Stimulated activated CD8-positive, alpha-beta memory T cell treated with anti-CD3 and anti-CD28 coated beads, Interleukin-15, amount 100 ng/mL, for 24 hours (primary cell): ENCODE results near the gene DNAJC30.

Experiments used
- DNase-seq: peaks from one replicate; pipeline ENCODE4 v3.0.0-alpha.2; 2020; ENCODE audit warnings: low read depth

DNAJC30 gene

DNA sequence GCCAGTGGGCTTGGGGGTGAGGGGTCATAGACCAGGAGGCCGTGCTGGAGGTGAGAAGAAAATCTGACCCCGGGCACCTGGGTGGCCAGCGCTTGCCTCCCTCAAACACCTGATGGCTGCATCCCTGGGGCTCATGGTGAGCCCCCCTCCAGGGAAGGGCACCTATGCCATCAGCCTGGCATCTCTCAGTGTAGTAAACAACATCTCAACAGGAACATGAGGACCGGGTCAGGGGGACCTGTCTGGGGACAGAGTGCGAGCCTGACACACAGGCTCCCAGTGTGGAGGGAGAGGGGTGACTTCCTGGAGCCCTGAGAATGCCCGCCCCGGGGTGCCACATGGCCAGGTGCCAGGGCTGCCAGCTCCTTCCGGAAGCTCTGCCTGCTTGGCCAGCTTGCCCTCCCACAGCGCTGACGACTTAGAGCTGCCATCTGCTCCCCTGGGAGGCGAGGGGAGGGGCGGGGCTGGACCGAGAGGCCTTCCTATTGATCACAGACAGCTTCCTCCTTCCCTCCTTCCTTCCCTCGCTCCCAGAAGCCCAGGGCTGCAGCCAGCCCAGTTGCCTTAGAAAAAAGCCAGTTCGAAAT lies 23.9 kb upstream of the DNAJC30 start:
- DNase-seq: no peak

DNA sequence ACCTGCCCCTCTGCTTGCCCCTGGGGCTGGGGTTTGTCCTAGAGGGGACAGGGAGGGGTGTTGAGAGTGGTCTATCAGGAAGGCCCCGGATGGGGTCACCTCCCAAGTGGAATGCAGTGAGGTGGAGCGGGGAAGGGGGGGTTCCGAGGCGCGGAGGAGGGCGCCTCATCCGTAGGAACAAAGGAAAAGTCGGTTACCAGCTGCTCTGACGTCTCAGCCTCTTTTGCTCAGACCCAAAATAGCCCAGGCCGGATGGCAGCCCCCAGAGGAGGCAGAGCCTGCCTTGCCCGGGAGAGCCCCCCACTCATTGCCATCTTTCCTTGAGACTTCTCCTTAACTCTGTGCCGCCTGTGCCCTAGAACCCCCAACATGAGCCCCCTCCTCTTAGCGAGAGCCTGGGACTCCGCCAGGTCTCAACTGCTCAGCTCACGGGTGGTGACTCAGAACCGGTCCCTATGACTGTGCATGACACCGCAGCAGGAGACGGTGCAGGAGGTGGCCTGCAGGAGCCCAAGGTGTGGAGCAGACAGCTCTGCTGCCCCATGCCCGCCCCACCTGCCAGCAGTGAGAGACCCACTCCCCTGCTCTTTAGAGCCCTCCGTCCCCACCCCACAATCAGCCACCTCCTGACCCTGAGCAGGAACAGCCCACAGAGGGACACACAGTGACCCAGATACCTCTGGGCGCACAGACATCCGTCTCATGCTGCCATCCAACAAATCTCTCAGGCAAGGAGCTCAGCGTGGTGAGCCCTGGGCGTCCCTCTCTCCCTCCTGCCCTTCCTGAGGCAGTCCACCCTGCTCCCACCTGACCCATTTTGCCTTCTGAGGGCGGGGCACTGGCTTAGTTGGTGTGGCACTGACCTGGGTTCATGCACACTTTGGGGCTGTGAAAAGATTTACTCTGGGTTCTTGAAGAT lies 23.1 kb upstream of the DNAJC30 start:
- no peak for DNase-seq

DNA sequence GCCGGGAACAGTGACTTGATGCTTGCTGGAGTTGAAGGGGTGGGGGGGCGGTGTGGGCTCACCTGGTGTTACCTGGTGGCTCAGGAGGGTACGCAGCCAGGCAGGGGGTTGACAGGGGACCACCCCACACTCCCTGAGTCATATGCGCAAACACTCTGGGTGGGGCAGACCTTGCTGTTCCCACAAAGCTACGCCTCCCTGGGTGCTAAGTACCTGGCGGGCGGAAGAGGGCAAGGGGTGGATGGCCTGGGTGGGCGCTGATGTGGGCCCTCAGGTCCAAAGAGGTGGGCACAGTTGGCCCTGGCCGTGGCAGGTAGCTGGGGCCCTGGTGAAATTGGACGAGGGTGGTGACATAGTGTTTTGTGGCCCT lies 22.3 kb upstream of the DNAJC30 start:
- DNase-seq: no peak

DNA sequence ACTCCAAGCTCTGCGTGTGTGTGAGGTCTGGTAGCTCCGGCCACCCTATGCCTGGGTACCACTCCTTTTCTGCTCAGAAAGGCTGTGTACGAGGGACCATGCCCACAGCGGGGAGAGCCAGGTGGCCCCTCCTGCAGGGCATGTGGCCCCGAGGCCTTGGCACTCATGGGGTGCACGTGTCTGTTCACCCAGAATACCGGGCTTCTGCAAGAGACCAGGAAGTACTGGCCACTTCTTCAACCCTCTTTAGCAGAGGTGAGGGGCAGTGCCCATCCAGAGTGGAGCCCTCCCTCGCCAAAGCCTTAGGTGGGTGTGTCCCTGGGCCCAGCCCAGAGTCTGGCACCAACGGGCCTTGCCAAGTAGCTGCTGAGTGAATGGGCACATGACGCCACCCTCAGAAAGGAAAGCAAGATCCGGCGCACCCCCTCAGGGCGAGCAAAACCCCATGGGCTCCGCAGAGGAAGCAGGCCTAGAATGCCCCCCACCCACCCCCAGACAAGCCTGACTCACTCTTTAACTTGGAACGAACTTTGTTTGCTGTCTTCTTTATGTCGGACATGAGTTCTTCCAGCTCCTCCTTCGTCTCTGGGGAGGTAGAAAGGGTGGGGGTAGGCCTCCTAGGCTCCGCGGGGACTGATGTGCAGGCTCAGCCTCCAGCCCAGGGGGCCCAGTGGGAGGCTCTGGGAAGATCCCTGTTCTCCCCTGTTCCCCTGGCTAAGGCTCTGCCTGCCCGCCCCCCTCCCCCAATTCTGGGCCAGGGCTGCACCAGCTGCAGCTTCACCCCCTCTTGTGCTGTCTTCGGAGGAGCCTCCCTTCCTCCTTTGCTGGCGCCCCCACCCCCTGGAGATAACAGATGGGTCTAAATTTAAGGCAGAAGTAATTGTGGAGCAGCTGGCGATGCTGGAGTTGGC lies 21.6 kb upstream of the DNAJC30 start:
- no peak for DNase-seq

DNA sequence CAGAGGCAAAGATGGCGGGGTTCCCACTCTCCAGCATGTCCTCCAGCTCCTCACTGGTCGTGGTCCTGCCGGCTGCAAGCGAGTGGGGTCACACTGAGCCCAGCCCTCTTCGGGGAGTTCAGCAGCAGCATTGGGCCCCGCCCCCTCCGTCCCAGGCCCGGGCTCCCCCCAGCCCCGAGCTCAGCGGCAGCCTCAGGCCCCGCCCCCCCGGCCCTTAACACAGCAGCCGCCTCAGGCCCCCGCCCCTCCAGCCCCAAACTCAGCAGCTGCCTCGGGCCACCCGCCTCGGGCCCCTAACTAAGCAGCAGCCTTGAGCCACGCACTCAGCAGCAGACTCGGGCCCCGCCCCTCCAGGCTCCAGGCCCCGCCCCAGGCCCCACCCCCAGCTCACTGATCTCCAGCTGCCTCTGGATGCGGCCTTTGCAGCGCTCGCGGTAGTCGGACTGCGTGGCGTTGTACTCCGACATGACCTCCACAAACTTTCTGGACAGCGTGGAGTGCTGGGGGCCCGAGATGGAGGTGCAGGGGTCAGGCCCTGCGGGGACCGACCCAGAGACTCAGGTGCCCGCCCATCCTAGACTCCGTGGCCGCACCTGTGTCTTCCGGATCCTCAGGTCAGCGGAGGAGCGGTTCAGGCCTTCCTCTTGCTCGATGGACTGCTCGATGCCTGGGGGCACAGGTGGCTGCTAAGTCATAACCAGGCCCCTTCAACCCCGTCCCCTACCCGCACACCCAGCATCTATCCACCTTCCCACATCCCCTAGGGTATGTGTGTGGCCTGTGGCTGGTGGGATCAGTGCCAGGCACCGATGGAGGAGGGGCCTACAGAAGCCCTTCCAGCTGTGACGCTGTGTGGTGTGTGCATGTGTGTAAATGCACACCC lies 20.7 kb upstream of the DNAJC30 start:
- no peak for DNase-seq

DNA sequence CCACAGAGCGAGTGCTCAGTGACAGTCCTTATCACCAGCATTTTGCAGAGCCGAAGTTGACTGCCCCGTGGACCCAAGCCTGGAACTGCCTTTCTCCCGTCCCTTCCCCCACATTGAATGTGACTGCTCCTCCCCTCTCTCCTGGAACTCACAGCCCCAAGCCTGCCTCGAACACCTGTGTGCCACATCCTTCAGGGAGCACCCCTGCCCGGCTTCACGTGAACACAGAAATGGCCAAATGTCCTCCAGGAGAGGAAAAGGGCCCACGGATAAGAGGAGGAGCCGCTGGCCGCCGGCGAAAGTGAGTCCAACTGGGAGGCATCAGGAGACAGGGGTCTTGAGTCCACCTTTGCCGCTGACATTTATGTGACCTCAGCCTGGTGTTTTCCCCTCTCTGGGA lies 20.0 kb upstream of the DNAJC30 start:
- DNase-seq: no peak

DNA sequence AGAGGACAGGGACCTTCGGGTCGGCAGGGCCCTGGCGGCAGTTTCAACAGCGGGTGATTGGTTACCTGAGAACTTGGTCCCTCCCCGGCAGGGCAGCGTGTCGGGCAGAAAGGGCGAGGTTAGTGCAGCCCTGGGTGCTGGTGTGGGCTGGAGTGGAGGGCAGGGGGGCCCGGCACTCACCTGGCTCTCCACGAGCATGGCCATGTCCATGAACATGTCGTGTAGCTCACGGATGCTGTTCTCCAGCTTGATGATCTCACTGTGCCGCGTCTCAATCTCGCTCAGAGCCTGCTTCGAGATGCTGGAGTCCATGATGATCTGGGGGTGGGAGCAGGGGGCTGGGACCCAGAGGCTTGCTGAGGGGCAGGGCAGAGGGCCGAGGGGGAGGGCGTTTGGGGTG lies 19.4 kb upstream of the DNAJC30 start:
- no peak for DNase-seq

DNA sequence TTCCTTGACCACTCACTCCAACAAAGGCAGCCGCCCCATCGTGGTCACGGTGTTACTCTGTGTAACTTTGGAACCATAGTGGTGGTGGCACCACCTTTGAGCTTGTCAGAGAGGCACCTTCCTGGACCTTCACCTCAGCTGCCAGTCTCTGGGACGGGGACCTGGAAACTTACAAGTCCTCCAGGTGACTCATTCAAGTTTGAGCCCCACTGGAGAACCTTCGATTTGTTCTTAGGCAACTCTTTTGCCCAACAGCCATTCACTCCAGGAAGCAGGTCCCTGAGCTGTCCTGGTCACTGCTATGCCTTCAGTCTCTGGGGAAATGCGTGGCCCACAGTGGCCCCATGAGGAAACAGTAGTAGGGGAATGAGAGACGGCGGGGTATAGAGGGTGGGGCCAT lies 19.0 kb upstream of the DNAJC30 start:
- no peak for DNase-seq

DNA sequence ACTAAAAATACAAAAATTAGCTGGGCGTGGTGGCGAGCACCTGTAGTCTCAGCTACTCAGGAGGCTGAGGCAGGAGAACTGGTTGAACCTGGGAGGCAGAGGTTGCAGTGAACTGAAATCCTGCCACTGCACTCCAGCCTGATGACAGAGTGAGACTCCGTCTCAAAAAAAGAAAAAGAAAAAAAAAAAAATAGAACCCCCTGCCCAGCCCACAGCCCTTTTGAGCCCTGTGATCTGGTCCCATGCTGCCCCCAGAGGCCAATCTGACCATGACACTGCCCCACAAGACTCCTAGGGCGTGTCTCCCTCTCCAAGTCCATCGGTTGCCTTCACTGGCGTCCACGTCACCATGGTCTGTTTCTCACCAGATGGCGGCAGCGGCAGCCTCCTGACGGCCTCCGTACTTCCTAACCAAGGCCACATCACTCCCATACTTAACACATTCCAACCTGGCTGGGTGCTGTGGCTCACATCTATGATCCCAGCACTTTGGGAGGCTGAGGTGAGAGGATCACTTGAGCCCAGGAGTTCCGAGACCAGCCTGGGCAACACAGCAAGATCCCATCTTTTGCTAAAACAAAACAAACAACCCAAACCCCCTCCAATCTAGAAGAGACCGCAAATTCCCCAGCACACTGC lies 18.2 kb upstream of the DNAJC30 start:
- DNase-seq: no peak

DNA sequence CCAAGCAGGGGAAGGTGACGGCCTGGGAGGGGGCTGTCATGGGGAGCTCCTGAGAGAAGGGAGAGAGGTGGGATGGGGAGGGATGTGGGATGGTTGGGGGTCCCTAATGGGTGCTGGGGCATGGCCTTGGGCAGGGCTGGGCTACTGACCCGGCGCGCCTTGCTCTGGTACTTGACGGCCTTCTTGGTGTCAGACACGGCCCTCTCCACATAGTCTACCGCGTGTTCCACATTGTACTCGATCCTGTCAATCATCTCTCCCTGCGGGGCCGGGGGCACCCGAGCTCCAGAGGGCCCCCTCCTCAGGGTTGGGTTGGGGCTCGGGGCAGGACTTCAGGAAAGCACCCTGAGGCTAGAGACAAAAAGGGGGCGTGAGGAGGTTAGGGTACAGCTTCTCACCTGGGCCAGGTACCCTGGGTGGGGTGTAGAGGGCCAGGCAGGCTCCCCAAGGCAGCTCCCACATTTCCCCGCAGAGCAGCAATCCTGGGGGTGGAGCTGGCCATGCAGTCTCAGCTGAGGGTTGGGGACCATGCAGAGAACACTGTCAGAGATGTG lies 17.4 kb upstream of the DNAJC30 start:
- no peak for DNase-seq

DNA sequence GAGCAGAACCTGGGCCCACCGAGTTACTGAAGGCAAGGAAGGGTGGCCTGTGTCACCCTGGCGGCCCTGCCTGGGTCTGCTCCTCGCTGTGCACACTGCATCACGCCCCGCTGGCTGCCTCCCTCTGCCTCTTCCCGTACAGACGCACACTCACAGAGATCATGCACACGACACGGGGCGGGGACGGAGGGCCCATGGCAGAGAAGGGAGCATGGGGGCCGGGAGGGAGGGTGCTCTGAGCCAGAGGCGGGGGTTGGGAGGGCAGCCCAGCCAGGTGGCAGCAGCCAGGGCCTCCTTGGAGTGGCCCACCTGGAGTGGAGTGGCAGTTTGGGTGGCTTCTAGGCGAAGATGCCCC lies 16.8 kb upstream of the DNAJC30 start:
- DNase-seq: no peak

DNA sequence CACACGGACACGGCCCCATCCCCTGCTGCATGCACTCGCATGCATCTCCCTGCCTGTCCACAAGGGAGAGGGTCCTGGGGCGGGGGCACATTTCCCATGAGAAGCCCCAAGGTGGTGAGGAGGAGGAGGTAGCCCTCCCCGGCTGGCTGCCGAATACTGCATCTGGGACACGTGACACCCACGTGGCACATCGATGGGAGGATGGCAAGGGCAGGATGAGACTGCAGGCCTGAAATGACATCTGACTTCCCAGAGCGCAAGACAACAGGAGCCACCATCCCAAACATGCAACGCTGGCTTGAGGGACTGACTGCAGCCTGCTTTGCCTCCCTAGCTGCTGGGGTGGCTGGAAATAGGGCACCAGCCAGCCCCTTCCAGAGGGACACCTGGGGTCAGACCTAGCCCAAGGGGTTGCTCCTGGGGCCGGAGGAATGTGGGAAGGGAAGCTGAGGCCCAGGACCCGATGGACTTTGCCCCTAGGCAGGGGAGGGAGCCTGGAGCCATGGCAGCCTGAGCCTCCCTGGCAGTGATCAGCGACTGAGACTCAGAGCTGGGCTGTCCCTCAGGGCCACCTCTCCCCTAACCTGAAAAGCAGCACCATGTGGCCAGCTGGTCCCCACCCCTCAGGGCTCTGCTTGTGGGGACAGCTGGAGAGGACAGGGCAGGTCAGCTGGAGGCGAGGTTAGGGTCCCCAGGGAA lies 16.3 kb upstream of the DNAJC30 start:
- no peak for DNase-seq

DNA sequence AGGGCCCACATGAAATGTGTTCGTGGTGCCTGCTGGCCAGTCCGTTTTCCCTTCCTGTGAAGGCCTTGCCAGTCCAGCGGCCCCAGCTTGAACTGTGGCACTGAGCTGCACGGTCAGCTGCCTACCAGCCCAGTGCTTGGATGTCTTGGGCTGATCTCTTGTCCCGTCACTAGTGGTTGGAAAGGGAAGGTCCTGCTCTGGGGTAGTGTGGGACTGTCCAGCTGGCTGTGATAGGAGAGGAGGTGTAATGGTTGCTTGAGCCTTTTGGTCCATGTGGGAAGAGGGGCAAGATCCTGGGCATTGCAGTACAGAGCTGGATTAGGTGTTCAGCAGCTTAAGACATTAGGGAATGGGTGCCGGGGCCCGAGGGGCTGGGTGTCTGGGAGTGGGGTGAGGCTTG lies 15.2 kb upstream of the DNAJC30 start:
- DNase-seq: no peak

DNA sequence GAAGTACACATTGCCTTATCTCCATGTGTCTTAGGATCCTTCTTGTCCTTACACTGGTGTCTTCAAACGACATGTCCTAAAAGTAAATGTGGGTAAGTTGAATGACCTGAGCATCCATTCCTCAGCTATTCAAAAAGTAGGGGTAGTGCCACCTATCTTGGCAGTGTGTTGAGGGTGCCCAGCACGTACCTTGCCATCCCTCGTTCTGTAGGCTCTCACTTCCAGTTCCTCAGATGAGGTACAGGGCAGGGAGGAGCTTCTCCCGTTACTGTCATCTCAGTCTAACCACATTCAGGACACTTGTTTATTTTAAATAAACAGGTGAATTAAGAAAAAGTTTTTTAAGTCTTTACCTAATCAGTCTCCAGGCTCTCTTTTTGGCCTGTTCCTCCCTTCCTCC lies 13.1 kb upstream of the DNAJC30 start:
- no peak for DNase-seq

DNA sequence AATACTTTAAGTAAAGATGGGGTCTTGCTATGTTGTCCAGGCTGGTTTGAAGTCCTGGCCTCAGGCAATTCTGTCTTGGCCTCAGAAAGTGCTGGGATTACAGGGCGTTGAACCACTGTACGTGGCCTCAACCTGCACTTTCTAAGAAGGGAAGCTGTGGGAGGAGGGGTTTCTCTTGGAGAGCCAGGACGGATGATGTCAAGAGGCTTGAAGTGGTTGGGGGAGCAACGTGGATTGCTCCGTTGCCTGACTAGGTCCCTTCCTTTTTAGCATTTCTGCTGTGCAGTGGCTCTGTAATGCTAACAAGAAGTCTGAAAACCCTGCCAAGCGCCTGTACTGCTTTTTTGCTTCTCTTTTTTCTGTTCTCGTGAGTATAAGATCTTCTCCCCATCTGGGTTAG lies 7.4 kb upstream of the DNAJC30 start:
- DNase-seq: no peak

DNA sequence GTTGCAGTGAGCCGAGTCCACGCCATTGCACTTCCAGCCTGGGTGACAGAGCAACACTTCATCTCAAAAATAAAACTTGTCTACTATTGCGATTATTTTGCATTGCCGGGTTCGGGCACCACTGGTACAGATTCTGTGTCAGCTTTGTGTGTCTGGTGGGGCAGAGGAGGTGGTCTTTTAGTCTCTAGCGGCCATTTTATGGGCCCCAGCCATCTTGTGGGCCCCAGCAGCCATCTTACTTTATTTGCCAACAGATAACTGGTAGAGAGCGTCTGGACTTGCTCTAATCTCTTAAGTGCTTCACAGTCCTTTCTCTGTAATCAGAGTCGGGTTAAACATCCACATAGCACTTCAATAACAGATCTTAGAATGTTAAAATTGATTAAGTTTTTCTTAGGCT lies 5.0 kb upstream of the DNAJC30 start:
- DNase-seq: no peak

DNA sequence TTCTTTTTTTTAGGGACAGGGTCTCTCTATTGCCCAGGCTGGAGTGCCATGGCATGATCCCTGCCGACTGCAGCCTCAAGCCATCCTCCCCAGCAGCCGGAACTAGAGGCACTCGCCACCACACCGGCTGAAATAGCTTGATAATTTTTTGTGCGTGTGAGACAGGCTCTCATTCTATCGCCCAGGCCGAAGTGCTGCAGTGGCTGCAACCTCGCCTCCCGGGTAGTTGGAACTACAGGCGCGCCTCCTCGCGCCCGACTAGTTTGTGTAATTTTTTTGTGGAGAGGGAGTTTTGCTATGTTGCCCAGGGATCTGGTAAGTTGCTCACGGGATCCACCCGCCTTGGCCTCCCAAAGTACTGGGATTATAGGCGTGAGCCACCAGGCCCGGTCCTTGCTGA lies 2.1 kb upstream of the DNAJC30 start:
- no peak for DNase-seq

DNA sequence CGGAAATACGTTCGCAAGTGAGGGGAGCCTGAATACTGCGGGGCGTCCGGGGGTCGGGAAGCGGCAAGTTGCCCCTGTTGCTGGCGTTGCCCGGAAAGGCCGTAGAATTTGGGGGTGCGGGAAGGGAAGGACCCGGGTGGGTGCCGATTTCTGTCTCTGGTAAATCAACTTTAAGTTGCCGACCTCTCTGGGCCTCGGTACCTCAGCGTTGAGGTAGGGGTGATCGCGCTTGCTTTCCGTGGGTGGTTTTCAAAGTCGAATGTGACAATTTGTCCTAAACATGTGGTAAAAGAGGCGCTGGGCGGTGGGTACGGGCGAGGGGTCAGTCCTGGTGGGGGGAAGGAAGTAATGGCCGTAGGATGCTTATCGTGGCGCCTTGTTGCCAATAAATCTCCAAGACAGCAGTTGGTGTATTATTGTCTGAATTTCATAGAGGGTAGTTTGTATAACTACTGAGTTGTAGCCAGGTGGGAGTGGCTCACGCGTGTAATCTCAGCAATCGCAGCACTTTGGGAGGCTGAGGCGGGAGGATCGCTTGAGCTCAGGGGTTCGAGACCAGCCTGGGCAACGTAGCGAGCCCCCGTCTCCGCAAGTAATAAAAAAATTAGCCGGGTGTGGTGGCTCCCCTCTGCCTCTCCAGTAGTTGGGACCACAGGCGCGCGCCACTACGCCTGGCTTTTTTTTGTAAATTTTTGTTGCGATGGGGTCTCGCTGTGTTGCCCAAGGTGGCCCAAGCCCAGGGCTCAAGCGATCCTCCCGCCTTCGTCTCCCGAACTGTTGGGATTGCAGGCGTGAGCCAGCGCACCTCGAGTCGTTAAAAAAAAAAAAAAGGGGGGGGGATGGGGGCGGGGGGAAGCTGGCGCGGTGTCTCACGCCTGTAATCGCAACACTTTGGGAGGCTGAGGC lies 788 bp upstream of the DNAJC30 start:
- DNase-seq: no peak

DNA sequence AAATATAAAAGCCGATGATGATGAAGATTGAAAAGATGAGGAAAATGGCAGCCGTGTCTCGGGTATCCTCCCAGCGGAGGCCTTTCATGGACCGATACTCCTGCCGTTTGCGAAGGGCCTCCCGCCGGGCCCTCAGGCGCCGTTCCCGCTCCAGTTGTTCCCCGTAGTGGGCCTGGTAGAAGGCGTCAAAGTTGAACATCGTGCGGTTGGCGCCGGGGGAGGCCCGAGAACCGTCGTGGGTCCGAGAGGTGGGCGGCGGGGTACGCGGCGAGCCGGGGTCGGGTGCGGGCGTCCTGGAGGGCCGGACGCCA lies 553 bp downstream of the DNAJC30 start:
- DNase-seq: no peak

DNA sequence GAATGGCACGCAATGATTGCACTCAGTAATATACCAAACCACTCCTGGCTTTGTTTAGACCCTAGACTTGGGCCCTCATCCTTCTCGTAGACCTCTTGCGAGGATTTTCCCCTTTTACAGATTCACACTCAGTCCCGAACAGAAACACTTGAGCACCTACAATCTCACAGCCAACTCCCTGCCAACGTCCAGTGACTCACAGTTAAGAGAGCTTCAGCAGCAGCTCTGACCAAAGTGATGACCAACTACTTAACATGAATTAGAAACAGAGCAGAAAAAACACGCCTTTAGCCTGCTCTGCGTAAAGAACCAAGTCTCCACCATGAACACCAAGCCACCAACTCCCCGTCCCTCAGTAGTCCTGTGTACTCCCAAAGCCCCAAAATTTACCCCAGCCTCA lies 2.2 kb downstream of the DNAJC30 start:
- no peak for DNase-seq
